HK-2 (cell line): ENCODE data around the gene PSMC3.

Experiments
- DNase-seq: peaks from one replicate; pipeline ENCODE4 v3.0.0-alpha.2; 2018; ENCODE audit not compliant: unreplicated experiment

Gene PSMC3

DNA sequence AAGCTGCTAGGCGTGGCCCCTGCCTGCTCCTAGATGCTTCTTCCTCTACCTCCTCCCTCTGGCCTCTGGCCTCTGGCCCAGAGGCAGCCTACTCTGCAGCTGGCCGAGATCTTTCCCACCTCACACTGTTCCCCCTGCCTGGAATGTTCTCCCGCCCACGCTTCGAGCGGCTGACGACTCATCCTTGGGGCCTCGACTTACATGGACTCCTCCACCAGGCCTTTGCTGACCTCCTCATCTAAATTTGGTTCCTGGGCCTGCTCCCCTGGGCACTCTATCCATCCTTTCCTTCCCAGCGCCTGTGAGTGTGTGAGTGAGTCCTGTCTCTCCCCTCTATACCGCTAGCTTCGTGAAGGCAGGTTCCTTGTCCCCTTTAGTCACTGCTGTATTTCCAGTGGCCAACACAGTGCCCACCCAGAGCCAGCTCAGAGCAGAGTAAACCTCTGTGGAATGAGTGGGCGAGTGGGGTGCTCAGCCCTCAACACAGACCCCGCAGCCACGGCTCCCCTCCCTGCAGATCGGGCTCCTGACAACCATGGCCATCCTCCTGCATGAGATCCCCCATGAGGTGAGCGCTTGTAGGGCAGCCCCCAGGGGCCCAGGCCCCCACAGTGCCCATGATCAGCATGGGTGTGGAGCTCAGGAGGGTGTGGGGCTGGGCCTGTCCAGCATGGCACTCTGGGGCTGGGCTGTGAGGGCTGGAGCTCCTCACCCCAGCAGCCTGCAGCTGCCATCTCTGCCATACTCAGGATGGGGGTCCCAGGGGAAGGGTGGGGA, 12.1 kb downstream of the PSMC3 start:
- DNase-seq: no peak

DNA sequence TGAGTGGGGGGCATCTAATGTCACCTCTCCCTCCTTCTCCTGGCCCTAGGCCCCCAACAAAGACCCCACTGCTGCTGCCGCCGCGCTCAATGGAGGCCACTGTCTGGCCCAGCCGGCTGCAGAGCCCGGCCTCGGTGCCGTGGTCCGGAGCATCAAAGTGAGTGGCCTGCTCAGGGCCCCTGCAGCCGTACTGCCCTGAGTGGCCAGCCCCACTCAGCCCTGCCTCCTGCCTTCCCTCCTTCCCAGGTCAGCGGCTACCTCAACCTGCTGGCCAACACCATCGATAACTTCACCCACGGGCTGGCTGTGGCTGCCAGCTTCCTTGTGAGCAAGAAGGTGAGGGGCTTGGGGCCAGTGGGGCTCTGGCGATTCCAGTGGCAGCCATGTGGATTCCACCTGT, 12.9 kb downstream of the PSMC3 start:
- no peak for DNase-seq

DNA sequence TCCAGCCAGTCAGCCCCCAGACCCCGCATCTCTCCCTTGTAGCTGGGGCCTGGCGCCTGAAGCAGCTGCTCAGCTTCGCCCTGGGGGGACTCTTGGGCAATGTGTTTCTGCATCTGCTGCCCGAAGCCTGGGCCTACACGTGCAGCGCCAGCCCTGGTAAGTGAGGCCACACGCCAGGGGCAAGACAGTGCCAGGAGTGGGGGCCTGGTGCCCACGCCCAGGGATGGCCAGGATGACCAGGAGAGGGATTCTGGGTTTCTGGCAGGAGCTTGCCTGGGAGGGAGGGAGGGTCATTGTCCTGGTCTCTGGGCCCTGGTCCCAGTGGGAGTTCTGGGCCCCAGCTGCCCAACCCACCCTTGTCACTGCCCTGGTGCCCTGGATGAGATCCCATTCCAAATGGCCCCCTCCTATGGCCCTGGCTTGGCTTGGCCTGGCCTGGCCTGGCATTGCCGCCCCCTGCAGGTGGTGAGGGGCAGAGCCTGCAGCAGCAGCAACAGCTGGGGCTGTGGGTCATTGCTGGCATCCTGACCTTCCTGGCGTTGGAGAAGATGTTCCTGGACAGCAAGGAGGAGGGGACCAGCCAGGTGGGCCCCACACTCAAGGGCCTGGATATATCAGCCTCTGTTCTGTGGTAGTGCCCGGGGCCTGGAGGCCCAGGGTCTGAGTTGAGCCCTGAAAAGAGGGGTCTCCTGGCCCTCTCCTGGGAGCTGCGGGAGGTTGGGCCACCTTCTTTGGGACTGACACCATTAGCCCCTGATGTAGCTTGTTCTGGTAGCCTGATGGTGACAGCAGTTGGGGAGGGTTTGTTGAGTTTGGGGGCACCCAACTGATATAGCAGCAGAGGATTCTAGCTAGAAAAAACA, 14.1 kb downstream of the PSMC3 start:
- no peak for DNase-seq

DNA sequence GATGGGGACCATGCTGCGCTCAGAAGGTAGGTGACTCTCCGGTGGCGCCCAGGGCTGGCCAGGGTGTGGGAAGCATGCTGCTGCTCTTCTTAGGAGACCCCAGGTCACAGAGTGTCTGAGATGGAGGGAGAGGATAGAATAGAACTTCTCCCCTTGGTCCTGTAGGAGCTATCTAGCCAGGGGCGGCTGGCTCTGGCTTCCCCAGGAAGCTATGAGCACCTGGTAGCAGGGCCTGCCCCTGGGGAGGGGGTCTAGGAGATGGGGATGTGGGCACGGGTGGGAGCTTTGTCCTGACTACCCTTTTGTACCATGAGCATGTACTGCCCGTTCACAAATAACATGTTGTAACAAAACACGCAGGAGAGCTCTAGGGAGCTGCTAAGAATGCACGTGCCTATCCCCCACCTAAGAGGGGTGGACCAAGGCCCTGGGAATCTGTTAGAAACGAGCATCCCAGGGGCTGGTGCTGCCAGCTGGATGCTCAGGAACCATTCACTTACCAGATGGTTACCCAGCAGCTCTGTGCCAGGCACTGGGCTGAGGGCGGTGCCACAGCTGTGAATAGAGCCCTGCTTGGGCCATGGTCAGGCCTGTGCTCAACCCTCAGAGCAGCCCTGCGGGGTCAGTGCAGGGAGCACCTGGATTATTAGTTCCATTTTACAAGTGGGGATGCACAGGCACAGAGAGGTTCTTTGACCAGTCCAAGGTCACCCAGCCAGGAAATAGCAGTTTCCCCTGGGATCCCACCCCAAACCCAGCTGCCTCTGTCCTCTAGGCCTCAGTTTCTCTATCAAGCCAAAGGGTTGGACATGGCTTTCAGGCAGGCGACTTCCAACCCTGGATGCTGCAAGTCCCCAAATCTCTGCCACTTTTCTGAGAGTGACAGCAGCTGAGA, 15.6 kb downstream of the PSMC3 start:
- DNase-seq: no peak

DNA sequence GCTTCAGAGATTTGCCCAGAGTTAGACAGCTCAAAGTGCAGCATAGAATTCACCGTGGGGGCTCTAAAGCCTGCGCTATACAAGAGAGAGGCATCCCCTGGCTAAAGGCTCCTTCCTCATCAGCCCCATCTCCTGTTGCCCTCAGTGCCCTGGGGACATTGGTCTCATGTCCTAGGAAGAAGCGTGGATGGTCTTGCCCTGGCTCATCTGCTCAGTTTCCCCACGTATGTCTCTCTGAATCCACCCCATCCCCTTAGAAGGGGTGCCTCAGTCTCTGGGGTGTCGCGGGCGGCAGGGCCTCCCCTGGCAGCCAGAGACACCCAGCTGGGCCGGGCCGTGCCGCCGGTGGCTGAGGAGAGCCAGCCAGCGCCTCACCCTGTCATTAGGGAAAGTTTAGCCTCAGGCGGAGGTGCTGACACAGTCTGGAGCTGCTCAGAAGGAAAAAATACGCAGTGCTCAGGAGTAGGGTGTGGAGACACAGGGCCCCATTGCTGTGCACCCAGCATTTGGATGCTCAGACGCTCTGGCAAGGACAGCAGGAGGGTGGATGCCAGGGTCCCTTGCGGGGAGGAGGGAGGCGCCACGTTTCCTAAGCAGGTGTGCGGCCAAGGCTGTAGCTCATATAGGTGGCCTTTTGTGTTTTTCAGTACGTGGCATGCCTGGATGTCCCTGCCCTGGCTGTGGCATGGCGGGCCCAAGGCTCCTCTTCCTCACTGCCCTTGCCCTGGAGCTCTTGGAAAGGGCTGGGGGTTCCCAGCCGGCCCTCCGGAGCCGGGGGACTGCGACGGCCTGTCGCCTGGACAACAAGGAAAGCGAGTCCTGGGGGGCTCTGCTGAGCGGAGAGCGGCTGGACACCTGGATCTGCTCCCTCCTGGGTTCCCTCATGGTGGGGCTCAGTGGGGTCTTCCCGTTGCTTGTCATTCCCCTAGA, 16.5 kb downstream of the PSMC3 start:
- DNase-seq: no peak

DNA sequence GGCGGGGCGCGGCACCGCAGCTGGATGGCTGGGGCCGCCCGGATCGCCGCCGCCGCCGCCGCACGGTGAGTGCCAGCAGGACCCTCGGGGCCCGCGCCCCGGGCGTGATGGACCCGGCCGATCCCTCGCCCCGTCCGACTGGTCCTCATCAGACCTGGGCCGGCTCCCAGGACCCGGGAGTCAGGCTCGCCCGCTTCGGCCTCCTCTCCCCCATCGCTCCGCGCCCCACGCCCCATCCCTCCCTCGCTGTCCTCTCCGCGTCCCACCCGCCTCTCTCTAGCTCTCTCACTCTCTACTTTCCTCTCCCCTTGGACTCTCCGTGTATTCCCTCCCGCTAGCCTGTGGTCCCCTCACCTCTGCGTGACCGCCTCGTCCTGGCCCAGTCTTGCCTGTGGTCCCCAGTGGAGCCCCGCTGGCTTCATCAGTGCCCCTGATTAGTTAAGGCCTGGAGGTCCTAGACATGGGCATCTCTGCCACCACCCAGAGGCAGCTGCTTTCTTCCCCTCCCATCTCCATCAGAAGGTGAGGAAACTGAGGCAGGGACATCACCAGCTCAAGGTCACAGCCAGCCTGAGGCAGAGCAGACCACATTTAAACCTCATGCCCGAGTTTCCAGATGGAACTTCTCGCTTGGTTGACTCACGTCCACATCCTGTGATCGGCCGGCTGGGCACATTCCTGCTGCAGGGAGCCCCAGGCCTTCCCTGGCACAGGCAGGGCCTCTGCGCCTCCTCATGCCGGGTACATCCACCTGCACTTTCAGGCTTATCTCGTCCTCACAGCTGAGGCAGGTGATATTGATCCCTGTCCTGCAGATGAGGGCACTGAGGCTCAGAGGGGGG, 17.4 kb downstream of the PSMC3 start:
- peak; percentile 76 for DNase-seq

DNA sequence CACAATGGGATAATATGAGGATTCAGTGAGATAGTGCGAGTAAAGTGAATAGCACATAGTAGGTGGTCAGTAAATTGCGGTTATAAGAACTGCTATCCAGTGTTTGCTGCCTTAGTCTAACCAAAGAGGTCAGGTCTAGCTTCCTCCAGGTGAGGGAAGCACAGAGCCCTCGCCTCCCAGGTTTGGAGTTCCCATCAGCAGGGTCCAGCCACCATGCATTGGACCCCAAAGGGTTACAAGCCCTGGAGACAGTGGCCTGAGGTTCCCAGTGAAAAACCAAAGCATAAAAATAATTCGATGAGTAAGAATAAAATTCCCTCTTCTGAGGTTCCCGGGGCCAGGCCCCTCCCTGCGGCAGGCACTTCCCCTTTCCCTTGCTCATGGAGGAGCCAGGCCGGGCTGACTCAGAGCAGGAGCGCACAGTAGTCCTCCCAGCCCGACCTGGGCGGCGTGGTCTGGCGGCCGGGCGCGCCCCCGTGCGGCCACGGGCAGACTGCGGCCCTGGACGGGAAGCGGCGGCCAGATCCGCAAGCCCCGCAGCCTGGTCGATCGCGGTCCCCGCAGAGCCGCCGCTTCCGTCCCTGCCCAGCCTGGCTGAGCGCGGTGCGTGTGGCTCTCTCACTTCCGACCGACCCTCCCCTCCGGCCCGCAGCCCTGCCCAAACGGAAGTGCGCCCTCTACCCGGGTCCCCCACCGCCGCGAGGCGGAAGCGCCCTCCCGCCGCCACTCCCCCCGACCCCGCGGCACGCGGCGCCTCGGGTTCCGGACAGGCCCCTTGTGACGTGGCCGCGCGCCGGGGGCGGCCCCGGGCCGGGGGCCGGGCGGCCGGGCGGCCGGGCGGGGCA, 18.3 kb downstream of the PSMC3 start, which contains the start of gene SLC39A13:
Gene SLC39A13, plus strand, starts transcription at position 845 of the 845 bp plus-strand sequence. CDS start 1,505 bp downstream, outside the sequence.
- peak; percentile 92 for DNase-seq

DNA sequence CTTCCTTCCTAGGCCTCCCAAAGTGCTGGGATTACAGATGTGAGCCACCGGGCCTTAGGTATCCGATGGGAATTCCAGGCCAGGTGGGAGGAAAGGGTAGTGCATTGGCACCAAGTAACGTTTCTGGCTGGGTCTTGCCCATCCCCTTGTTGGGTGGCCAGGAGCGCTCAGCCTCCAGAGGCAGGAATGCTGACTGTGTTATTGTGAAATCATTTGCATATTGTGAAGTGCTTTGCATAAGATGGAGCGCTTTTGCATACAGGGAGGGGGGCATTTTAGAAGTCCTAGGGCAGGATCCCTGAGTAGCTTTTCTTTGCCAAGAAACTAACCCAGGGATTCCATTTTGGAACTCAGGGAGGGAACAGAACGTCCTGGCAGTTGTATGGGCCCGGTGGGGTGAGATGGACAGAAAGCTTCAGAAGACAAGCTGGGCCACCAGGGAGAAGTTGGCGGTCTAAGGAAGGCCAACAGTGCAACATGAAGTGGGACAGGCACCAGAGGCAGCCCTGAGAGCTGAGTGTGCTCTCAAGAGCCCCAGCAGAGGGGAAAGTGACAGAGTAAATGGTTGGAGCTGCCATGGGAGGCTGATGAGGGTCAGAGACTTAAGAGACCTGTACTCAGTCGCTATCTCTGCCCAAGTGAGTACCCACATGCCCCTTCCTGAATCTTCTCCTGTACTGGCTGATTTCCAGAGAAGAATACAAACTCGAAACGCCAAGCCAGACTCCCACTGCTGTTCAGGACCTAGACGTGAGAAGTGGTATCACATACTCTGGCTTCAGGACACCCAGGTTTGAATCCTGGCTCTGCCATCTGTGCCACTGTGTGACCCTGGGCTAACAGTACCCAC, 19.1 kb downstream of the PSMC3 start:
- DNase-seq: no peak

DNA sequence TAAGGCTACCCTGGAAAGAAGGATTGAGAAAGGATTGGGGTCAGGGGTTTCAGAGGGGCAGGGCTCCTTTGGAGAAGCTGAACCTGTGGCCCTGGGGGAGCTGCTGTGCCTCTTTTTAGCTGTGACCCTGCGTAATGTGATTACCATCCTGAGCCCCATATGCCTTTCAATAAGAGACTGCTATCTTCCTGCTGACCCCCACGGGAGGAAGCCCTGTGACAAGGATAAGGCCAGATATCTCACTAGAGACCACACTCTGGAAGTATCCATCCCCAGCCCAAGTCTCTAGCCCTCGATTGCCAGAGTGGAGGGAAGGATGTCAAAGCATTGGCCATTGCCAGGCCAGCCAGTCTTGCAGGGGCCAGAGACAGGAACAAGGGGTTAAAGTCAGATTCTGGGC, 22.7 kb downstream of the PSMC3 start:
- DNase-seq: no peak

DNA sequence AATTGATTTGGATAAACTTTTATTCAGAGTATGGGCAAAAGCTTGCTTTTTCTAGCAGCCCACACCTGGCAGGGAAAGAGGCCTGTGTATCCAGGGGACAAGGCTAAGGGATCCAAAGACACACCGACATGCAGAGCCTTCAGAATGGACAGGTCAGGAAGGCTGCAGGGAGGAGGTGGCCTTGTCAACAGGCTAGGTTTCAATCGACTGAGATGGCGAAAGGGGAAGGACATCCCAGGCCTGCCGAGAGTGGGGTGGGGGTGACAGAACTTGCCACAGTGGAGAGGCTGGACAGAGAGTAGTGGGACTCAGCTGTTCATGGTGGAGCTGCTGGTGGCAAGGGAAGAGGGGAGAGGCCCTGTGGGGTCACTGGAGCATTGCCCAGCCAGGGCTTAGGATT, 23.1 kb downstream of the PSMC3 start:
- no peak for DNase-seq

DNA sequence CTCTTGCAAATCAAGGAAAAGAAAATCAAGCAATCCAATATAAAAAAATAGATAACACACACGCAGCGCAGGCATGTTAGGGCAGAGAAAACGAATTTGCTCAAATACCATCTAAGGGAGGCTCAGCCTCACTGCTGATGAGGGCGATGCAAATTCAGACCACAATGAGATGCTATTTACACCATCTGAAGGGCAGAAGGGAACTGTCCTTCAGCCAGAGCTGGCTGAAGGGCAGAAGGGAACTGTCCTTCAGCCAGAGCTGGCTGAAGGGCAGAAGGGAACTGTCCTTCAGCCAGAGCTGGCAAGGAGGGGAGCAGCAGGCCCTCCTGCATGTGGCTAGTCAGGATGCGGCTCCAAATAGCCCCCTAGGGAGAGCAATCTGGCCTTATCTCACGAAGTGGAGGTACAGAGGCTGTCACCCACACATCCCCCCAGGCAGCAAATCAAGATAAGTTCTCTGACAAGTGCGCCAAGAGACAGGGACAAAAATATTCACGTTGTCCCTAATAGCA, 25.4 kb downstream of the PSMC3 start:
- DNase-seq: no peak

DNA sequence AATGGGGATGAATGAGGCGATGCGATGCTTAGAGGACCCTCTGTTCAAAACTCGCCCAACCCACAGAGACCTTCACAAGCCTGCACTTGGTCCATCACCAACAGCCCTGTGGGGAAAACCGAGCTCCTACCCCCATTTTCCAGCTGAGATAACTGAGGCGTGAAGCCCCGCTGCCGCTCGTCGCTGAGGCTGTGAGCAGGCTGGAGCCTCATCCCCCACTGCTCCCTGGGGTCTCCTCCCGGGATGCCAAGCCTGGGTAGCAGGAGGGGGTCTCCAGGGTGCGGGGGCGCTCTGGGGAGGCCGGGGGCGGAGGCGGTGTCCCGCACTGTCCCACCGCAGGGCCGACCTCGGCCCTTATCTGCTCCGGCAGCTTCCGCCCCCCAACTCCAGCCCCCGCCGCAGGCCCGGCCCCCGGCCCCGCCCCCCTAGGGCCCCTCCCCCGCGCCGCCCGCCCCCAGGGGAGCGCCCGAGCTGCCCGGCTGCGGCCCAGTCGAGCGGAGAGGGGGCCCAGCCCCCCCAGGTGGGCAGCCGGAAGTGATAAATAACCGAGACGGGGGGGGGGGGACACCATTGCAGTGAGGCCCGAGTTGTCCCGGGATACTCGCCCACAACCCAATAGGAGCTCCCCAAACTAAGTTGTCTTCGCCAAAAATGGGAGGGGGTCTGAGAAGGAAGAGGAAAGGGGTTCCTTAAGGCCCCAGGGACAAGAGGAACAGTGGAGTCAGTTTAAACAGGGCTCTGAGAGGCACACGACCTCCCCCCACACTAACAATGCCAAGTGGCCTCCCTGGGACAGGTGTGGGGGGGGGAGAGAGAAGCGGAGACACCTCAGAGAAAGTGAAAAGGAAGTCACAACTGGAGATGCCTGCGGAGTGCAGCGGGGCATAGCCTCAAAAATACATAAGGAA, 26.1 kb downstream of the PSMC3 start:
- no peak for DNase-seq

DNA sequence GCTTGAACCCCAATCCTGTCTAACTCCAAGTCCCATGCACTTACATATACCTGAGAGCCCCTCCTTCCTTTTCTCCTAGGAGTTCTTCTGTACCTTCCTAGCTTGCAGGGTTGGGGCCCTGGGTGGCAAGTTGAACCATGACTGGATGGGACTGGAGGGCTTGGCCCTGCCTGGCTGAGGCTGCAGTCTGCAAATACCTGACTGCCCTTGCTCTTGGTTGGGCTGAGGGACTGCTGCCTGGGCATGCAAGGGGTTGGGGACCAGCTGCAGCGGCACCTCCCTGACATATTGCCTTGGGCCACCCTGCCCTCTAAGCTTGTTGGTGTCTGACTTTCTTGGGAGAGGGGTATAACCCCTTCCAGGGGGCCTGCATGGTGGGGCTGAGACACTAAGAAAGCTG, 27.7 kb downstream of the PSMC3 start:
- no peak for DNase-seq

DNA sequence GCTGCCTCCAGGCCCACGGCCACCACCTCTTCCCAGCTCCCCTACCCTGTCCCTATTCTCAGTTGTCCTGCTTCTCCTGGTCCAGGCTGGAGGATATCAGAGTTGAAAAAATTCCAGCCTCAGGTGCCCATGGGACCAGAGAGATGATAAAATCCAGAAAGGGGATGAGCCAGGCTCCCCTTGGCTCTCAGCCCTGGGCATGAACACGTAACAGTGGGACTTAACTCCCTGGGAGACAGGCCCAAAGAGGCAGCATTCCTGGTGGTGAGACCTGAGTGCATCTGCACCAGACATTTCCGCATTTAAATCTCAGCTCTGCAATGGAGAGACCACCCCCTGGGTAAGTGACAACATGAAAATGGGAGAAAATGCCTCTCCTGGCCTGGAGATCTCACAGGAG, 28.2 kb downstream of the PSMC3 start:
- no peak for DNase-seq

DNA sequence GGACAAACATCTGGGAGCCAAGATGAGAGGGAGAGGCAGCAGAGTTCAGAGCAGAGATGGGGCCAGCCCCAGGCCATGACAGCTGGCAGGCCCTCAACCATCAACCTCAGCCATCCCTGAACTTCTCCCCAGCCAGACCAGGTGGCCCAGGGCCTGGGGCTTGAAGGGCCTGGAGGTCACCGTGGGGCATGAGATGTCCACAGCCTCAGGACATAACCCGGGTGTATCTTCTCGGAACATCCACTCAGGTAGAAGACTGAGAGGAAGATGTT, 30.3 kb downstream of the PSMC3 start:
- no peak for DNase-seq

DNA sequence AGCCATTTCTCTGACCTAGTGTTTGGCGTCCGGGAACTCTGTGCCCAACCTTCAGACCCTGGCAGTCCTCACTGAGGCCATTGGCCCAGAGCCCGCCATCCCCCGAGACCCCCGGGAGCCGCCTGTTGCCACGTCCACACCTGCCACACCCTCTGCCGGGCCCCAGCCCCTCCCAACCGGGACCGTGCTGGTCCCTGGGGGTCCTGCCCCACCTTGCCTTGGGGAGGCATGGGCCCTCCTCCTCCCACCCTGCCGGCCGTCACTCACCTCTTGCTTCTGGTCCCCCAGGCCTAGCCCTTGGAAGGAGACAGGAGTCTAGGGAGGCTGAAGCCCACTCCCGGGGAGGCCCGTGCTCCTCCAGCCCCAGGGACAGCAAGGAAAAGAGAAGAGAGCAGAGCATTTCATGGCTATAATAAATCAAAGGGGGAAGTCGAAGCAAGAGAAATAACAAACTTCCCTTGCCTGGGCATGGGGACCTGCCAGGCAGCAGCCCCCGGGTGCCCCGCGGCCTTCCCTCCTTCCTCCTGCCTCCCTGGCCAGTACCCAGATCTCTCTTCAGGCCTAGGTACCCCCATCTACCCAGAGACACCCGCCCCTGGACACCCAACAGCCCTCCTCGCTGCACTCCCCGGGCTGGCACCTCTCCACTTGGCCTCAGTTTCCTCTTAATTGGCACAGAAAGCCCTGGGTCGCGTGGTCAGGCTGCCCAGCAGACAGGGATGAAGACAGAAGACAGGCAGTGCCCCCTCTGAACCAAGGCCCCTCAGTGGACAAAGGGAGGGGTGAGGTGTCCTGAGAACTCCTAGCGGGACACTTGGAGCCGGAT, 30.8 kb downstream of the PSMC3 start:
- DNase-seq: no peak
